Hippocampal formation (tissue), 2 donors: ENCODE data around the gene HSD11B2.
A peak's percentile ranks its signal among the peaks of the same experiment; 100 is the strongest.

Experiments
- DNase-seq, 2 donors: peaks; one replicate each; lab custom pipeline; 2025; lab: John Stamatoyannopoulos, UW

Gene HSD11B2

DNA sequence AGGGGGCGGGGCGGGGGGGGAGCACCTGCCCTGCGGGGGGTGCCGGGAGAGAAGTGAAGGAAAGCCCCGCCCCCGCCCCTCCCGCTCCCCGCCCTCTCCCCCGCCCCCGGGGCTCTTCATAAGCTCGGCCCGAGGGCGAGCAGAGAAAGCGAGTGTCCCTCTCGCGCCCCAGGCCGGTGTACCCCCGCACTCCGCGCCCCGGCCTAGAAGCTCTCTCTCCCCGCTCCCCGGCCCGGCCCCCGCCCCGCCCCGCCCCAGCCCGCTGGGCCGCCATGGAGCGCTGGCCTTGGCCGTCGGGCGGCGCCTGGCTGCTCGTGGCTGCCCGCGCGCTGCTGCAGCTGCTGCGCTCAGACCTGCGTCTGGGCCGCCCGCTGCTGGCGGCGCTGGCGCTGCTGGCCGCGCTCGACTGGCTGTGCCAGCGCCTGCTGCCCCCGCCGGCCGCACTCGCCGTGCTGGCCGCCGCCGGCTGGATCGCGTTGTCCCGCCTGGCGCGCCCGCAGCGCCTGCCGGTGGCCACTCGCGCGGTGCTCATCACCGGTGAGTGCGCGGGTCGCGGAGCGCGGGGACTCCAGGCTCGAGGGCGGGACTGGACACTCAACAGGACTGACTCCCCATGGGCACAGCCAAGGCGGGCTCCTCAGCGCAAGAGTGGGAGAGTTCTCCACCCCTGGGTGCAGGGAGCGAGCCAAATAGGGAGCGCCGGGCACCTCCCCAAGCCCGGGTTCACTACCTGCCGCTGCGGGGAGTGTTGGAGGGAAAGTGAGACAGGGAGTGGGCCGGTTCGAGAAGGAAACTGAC lies at the start of gene HSD11B2:
TSS of gene HSD11B2 (plus strand) at position 145 of the 798 bp plus-strand sequence. CDS start at position 273, 128 bp downstream.
- peak in 1 of 2 donors; percentile 38 for DNase-seq

DNA sequence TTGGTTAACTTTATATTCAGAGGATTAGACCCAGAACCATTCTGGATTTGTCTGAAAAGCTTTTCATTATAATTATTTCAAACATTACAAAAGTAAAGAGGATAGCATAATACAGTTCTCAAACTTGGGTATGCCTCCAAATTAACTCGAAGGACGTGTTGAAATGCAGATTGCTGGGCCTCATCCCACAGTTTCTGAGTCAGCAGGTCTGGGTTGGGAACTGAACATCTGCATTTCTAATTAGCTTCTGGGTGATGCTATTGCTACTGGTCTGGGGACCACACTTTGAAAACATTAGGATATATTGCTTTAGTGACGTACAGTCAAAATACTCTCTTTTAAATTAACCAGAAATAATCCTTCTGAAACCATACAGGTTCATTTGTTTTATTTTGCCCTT lies 47.6 kb upstream of the HSD11B2 start:
- DNase-seq: no peak

DNA sequence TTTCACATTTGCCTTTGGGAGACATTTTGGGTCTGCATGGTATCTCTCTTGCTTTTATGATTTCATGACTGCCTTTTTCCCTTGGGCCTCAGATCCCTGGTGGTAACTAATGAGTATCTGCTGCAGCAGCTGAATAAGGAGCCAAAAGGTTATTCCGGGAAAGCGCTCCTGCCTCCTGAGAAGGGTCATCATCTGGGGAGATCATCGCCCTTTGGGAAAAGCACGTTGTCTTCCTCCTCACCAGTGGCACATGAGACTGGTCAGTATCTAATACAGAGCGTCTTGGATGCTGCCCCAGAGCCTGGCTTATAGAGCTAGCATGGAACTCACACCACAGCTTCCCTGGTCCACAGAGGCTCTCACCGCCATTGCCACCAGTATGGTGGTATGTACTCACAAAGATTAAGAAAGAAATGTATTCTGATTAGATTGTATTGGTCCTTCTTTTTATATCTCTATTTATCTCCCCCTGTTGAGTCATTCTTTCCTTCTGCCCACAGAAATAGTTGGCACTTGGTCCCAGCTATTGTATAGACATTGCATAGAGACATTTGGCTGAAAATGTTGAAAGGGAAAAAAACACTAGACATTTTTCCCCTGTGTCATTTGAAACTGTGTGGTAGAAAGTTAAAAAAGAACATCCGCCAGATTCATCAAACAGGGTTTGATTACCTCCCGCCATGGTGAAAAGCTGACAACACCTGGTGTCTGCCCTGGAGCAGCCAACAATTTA lies 46.0 kb upstream of the HSD11B2 start:
- DNase-seq: no peak

DNA sequence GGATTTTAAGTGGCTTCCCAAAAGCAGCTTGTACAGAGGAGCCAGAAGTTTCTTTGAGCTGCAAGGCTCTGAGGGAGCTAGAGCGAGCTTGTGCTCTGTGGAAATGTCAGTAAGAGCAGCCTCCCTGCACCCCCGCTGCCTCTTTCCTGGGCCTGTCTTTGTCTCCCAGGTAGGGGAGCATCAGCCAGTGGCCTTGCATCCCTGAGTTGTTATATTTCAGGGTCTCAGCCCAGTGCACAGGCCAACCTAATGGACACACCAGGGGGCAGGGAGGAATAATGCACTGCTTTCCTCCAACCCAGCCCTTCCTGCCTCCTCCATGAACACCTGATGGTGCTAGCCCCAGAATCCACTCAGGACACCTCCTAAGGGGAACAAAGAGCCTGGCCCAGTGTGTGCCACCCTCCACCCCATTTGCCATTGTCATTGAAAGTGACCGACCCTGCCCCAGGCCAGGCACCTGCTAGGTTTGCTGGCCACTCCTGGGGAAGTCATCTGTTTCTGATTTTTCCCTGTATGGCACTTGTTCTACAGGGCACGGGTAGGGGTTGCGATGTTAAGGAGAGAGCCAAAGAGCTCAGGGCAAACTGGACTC lies 44.0 kb upstream of the HSD11B2 start:
- DNase-seq: no peak

DNA sequence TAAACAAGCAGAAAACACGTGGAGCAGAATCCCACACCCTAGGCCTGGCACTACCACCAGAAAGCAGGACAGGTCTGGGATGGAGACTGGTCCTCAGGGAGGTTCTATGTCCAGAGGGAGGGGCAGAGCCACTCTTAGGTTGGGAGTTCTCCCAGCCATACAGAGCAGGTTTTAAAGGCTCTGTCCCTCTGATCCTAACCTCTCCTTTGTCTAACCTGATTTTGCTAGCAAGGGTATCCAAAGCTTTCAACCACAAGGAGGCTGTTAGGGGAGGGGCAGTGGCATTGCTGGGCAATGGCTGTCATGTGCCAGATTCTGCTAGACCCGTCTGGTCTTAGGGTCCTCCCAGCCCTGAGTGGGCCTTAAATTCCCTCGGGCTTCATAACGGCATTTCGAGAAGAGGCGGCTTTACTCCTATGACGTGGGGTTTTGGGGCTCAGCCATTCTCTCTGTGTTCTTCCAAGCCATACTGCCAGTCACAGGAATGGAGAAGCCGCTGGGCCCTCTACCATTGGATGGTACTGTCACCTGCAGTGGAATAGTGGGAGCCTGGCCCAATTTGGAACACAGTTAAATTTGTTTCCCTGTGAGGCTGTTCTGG lies 43.3 kb upstream of the HSD11B2 start:
- no peak for DNase-seq

DNA sequence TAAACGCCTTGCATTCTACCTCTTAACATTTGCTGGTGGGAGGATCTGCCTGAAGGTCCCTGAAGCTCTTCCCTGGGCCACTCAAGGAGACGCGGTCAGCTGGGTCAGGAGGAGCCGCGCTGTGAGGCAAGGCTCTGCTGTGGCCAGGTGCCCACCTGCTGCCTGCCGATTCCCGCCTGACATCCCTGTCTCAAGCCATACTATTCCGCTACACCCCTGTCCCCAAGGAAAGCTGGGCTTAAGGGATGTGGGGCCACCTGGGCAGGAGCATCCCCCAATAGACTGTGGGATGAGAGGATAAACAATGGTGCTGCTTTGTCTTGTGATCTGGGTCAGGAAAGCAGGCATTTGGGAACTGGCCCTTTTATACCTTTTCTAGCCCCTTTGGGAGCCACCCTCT lies 42.7 kb upstream of the HSD11B2 start:
- DNase-seq: no peak

DNA sequence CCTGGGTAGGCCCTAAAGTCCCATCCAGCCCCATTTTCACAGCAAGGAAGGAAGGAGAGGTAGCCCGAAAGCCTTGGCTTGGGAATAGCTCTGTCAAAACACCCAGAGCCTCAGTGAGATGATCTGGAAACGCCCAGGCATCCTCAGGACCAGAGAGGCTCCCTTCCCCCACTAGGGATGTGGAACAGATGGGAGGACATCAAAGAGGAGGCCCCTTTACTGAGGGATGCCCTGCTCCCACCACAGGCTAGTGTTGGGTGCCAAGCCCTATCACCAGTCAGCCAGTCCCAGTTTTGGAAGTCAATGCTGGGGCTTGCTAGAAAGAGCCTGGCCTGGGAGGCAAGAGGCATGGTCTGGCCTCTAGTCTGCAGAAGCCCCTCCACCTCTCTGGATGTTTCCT lies 42.3 kb upstream of the HSD11B2 start:
- no peak for DNase-seq

DNA sequence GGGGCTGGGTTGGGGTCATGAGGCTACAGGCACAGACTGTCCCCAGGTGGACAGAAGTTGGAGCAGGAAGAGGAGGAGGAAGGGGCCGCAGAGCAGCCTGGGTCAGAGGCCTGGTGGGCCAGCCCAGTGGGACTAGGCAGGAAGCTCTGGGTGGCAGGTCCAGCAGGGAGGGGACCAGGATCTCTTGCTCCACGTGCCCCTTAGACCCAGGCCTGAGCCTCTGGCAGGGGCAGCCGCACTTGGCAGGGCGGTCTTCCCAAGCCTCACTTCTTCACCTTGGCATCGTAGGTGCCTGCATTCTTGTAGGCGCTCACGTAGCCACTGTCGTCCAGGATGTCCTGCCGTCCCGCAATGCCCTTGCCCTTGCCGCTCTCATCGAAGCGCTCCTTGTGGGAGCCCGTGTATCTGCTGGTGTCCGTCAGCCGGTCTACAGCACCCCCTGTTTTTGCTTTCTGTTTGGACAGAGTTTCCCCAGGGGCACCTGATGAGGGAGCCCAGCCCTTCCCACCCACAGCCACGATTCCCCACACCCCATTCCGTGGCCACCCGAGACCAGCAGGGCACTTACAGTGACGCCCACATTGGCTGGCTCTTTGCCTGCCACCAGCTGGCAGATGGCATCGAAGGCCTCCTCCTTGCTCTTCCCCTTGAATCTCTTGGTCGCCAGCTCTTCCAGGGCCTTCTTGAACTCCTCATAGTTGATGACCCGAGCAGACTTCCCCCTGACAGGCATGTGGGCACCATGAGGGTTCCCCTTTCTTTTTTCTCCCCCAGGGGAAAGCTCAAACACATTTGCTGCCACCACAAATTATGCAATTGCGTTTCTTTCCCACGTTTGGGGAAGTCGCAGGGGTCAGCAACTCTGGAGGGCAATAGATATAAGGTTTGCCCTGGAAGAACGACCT lies 40.8 kb upstream of the HSD11B2 start:
- peak; percentile 61 to 65 for DNase-seq

DNA sequence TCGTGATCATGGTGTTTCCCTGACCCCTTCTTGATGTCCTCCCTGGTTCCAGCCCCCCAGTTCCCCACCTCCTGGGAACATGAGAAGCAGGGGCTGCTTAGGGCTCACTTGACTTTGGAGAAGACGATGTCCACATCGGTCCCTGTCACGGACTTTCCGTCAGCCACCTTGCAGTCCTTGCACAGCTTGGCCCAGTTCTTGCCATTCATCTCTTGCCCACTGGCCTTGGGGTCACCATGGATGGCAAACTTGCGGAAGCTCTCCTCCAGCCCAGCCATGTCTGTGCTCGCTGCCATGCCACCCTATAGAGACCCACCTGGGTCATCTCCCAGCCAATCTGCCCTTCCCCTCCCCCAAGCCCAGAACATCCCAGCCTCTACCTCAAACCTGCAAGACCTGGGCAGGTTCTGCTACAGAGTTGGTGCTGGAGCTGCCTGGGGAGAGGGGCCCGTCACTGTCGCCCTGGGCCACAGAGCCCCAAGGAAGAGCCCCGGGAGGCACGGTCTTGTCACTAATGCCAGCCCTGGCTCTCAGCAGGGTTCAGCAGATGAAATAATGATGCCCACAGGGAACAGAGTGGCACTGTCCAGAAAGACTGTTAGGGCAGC lies 40.0 kb upstream of the HSD11B2 start:
- no peak for DNase-seq

DNA sequence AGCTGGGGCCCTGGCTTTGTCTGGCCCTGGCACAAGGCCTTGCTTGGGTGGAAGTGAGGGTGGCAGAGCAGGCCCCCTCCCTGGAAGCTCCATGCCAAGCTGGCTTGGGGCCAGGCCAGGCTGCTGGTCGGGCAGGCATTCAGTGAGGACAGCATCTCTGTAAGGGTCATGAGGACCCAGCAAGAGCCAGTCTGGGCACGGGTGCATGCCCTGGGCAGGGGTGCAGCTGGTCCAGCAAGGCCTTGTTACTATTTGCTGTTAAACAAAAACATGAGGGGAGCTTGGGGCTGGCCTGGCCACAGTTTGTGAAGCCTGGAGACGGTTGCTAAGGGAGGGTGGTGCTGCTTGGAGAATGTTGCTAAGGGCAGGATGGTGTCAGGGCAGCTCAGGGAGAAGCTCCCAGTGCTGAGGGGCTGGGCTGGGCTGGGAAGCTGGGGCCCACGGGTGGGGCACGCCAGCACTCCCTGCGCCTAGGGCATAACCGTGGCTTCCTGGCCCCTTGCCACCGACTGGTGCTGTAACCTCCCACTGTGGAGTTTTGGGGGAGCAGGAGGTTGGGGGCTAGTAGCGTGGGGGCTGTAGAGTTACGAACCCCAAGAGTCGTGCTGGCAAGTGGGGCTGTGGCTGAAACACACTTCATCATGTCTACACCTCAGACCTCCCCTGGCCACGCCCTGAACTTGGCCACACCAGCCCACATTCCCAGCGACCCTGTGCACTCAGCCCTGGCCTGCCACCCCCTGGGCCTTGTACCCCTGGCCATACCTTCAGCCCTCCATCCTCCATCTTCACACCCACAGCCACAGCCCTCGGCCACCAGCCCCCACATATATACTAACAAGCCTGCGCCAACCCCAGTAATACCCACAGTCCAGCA lies 39.3 kb upstream of the HSD11B2 start:
- DNase-seq: peak; percentile 96 to 98

DNA sequence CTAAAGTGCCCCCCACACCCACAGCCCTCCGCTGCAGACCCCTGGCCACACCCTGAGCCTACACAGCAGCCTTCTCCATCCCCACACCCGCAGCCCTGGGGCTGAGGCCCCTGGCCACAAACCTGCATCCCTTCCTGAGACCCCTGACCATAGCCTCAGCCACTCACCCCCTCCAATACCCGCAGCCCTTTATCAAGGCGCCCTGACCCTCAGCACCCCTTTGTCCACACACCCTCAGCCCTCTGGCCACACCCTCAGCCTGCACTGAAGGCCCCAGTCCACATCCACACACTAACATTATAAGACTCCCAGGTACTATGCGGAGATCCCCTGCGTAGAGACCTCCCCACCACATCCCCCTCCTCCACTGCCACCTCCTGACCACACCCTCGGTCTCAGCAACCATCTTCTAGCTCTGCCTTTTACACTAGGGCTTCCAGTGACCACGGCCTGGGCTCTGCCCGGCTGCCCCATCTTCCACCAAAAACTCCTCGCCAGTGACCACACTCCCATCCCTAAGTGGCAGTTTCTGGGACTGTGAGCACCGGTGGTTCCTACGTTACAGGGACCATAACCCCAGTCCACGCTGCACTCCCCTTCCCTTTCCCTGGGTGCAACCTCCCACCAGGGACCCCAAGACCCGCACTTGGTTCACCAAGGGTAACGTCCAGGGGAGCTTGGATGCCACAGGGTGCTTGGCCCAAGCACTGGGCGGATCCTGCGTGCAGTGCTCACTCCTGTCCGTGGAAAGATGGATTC lies 38.4 kb upstream of the HSD11B2 start:
- DNase-seq: no peak

DNA sequence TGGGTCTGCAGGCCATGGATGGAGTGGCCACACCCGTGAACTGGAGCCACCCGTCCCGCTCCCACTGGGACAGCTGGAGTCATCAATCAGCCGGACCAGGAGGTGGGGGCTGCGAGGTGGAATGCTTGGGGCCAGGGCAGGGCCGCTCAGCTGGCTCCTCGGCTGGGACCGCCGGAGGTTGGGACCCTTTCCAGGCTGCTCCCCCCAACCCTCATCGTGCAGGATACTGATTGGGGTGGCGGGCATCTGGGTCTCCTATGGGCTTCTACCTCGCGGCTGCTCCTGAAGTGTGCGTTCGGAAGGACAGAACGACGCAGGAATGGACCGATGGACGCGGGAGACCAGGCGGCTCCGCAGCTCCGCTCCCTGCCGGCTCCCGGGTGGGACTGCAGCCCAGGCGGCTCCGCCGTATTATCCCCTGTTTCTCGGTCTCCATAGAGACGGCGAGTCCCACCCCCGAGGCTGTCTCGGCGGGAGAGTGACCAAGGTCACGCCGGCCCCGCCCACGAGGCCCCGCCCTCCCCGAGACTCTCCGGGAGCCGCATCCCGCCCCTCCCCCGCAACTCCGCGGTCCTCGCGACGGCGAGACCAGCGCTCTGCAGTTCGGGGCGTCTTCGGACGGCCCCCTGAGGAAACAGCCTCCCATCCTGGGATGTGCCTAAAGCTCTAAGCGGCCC lies 37.7 kb upstream of the HSD11B2 start, which contains the start of gene TPPP3:
TSS of gene TPPP3 (minus strand) at position 388 of the 677 bp plus-strand sequence. CDS start 2,387 bp downstream, outside the sequence.
- peak; percentile 75 to 86 for DNase-seq

DNA sequence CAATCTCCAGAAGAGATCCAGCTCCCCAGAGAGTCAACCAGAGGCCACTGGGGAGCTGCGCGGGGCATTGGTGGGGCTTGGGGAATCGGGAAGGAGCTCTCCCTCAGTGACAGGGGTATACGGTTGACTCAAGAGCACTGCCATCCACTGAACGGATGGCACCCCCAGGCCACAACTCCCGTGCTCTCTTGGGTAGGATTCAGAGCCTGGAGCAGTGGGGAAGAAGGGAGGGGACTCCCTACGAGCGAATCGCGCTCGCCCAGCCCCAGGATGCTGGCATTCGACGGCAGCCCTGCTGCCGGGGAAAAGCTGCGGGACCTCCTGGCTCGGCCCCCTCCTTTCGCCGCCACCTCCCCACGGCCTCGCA lies 37.1 kb upstream of the HSD11B2 start:
- no peak for DNase-seq

DNA sequence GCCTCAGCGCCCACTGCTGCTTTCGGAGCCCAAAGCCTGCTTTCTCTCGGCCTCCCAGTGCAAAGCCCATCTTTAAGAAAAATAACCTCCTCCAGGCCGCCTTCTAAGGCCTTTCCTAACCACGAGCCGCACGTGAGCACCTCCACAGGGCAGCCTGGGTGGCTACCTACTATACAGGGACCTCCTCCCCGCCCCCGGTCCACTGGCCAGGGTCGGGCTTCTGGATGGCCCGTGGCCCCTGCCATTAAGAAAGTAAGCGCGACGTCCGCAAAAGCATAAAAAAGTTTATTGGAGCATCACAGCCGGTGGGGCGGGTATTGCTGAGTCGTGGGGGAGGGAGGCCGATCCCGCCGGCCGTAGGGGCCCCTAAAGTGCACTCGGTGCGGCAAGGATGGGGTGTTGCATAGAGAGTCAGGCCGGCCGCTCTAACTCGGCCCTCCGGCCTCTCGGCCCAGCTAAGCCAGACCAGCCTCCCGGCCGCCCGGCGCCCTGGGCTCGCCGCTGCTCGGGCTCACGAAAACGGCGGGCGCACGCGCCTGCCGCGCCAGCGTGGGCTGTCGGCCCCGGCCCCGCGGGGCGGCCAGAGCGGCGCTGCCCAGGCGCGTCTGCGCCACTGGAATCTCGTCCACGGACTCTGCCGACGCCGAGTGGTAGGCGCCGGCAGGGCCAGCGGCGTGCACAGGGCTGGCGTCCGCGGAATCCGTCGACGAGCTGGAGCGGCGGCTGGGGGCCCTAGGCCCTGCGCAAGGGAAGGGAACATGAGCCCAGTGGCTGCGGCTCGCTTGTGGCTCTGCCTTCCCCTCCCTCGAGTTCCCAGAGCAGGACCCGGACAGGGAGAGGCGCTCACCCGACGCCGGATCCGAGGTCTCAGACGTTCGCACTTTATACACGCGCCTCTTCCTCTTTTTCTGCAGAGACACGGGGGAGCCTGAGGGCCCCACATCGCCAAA lies 36.5 kb upstream of the HSD11B2 start:
- DNase-seq: no peak

DNA sequence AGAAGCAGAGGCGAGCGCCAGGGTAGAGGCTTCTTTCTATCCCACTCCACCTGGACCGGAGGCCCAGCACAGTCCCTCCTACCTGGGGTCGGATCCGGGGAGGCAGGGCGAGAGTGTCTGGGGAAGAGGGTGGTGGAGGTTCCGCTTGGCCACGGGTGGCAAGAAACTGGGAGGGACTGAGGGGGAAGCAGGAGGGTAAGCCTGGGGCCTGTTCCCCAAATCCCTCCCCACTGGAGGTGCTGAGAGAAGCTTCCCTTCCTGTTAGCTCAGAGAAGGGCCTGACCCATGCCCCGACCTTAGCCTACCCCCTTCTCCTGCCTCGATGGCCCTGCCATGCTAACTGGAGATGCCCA lies 35.8 kb upstream of the HSD11B2 start:
- no peak for DNase-seq

DNA sequence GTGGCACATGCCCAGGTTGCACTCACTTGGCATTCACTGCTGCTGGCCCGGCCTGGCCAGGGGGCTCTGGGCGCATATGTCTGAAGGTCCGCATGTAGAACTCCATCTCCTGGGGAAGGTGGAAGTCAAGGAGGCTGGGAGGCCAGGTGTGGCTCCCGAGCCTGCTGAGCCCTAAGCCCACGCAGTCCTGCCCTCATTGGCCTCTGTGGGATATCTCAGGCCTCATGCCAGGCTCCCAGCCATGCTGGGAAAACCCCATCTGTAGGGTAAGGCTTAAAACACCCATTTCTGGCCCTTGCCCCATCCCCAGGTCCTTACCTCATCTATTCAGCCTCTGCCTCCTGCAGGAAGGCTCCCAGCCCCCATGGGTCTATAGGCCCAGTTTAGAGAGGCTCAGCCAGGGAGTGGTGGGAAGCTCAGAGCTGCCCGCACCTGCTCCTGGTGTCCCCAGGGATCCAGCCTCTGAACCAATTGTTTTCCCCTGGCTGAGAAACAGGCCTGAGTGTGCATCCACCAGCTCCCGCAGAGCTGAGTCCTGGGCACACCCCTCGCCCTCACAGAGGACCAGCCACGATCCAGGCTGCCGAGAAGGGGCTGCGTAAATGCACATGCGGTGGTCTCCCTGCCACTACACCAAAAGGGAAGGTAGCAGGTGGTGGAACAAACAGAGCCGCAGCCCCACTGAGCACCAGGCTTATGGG lies 35.3 kb upstream of the HSD11B2 start:
- no peak for DNase-seq
